ENCODE data around the gene SCN2B.

SCN2B gene

DNA sequence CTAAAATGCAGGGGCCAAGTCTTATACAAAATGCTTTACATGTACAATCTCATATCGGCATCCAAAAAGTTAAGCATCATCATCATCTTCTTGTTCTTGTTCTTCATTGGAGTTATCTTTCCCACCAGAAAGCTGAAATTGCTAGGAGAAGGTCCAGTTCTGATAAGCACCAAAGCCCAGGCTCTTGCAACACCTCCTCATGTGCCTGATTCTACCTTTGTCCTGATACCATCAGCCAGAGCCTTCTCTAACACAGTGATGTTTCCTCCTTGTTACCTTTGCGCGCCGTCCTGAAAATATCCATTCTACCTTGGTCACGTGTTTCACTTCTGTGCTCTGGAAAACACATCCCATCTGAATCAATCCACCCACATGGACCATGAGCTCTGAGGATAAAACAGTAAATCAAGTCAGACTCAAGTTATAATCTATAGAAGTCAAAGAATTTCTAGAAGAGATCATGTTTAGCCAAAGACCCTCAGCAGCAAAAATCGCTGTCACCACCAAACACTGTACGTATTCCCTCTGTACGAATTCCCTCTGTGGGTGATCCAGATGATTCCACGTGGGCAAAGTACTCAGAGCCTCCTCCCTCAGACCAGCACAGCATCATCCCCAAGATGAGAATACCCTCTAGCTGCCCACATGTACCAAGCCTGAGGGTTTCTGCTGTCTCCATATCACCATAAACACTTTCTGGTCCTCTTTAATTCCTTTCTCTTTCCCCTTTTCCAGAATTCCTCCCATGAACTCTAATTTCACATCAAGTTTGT, 29.4 kb upstream of the SCN2B start:
- Histone ChIP-seq H3K9me3 (ENCODE audit: insufficient read depth, low read depth, low read length) (no peaks in the 10 kb centered on the region), H3K4me2 (ENCODE audit: low read depth, low read length, poor library complexity, severe bottlenecking) (no peak overlapping the region), H3K4me1 (ENCODE audit: insufficient read depth, low read length, poor library complexity, severe bottlenecking) (peaks cover 20% of the 10 kb centered on the region), H3K4me3 (ENCODE audit: low read length, poor library complexity, severe bottlenecking) (no peak overlapping the region), H3K79me2 (ENCODE audit: insufficient read depth, low read length) (no peaks in the 10 kb centered on the region), H3K9ac (ENCODE audit: low read depth, low read length, poor library complexity, severe bottlenecking) (no peak overlapping the region), H2AFZ (ENCODE audit: low read length) (peak overlapping the region; percentile 88), H3K9me2 (replicated peaks; ENCODE audit: low read depth, low read length) (no peaks in the 10 kb centered on the region), H3K36me3 (ENCODE audit: insufficient read depth, low read length) (no peaks in the 10 kb centered on the region), H3K27me3 (ENCODE audit: insufficient read depth, low read length, poor library complexity, severe bottlenecking) (peaks cover 6% of the 10 kb centered on the region), H3F3A (ENCODE audit: low read depth) (no peaks in the 10 kb centered on the region), H4K20me1 (ENCODE audit: insufficient read depth, low read length, poor library complexity, severe bottlenecking) (no peaks in the 10 kb centered on the region)
- TF ChIP-seq EZH2phosphoT487 (IDR thresholded peaks at IDR 0.05; ENCODE audit: borderline replicate concordance) = no peak
- TF ChIP-seq, protein P1, sequence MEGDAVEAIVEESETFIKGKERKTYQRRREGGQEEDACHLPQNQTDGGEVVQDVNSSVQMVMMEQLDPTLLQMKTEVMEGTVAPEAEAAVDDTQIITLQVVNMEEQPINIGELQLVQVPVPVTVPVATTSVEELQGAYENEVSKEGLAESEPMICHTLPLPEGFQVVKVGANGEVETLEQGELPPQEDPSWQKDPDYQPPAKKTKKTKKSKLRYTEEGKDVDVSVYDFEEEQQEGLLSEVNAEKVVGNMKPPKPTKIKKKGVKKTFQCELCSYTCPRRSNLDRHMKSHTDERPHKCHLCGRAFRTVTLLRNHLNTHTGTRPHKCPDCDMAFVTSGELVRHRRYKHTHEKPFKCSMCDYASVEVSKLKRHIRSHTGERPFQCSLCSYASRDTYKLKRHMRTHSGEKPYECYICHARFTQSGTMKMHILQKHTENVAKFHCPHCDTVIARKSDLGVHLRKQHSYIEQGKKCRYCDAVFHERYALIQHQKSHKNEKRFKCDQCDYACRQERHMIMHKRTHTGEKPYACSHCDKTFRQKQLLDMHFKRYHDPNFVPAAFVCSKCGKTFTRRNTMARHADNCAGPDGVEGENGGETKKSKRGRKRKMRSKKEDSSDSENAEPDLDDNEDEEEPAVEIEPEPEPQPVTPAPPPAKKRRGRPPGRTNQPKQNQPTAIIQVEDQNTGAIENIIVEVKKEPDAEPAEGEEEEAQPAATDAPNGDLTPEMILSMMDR (conservative IDR thresholded peaks at IDR 0.05; ENCODE audit: low read length) = no peak

GRCh38 chr11:118202599-118203422, 26.4 kb upstream of the SCN2B start:
- Histone ChIP-seq H3K4me1 (ENCODE audit: insufficient read depth, low read length, poor library complexity, severe bottlenecking) (peaks cover 20% of the 10 kb centered on the region), H3K36me3 (ENCODE audit: insufficient read depth, low read length) (no peaks in the 10 kb centered on the region), H3K9me2 (replicated peaks; ENCODE audit: low read depth, low read length) (no peaks in the 10 kb centered on the region), H3K9me3 (ENCODE audit: insufficient read depth, low read depth, low read length) (no peaks in the 10 kb centered on the region), H3K9ac (ENCODE audit: low read depth, low read length, poor library complexity, severe bottlenecking) (no peak overlapping the region), H4K20me1 (ENCODE audit: insufficient read depth, low read length, poor library complexity, severe bottlenecking) (no peaks in the 10 kb centered on the region), H3F3A (ENCODE audit: low read depth) (no peaks in the 10 kb centered on the region), H3K4me3 (ENCODE audit: low read length, poor library complexity, severe bottlenecking) (no peak overlapping the region), H3K27me3 (ENCODE audit: insufficient read depth, low read length, poor library complexity, severe bottlenecking) (no peaks in the 10 kb centered on the region), H3K79me2 (ENCODE audit: insufficient read depth, low read length) (no peaks in the 10 kb centered on the region), H3K4me2 (ENCODE audit: low read depth, low read length, poor library complexity, severe bottlenecking) (peak overlapping the region; percentile 28), H2AFZ (ENCODE audit: low read length) (peak overlapping the region; percentile 19; the same call in 1 of the 2 replicates)
- TF ChIP-seq EZH2phosphoT487 (IDR thresholded peaks at IDR 0.05; ENCODE audit: borderline replicate concordance) = no peak
- TF ChIP-seq, protein P1 (conservative IDR thresholded peaks at IDR 0.05; ENCODE audit: low read length) = no peak

DNA sequence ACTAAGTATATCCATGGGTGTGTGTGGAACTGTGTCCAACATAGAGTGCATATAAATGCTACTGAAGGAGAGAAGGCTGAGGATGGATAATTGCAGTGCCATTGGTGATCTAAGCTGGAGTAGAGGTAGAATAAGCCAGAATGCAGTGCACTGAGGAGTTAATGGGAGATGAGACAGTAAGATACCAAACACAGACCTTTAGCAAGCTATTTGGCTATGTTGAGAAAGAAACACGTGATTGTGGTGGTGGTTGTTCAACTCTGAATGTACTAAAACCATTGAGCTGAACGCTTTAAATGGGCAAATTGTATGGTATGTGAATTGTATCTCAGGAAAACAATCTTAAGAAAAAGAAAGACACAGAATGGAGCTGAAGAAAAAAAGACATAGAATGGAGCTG, 25.5 kb upstream of the SCN2B start:
- H3K36me3 ChIP-seq (ENCODE audit: insufficient read depth, low read length) = no peaks in the 10 kb centered on the region
- no peak overlapping the region for H2AFZ ChIP-seq (ENCODE audit: low read length)
- H3K27me3 ChIP-seq (ENCODE audit: insufficient read depth, low read length, poor library complexity, severe bottlenecking) = no peaks in the 10 kb centered on the region
- H3K9me3 ChIP-seq (ENCODE audit: insufficient read depth, low read depth, low read length) = no peaks in the 10 kb centered on the region
- no peaks in the 10 kb centered on the region for H3F3A ChIP-seq (ENCODE audit: low read depth)
- peaks cover 20% of the 10 kb centered on the region for H3K4me1 ChIP-seq (ENCODE audit: insufficient read depth, low read length, poor library complexity, severe bottlenecking)
- H3K4me3 ChIP-seq (ENCODE audit: low read length, poor library complexity, severe bottlenecking) = no peak overlapping the region
- H4K20me1 ChIP-seq (ENCODE audit: insufficient read depth, low read length, poor library complexity, severe bottlenecking) = no peaks in the 10 kb centered on the region
- H3K4me2 ChIP-seq (ENCODE audit: low read depth, low read length, poor library complexity, severe bottlenecking) = no peak overlapping the region
- no peak overlapping the region for H3K9ac ChIP-seq (ENCODE audit: low read depth, low read length, poor library complexity, severe bottlenecking)
- H3K9me2 ChIP-seq (replicated peaks; ENCODE audit: low read depth, low read length) = no peaks in the 10 kb centered on the region
- TF ChIP-seq EZH2phosphoT487 (IDR thresholded peaks at IDR 0.05; ENCODE audit: borderline replicate concordance) = no peak
- TF ChIP-seq, protein P1 (conservative IDR thresholded peaks at IDR 0.05; ENCODE audit: low read length) = no peak
- H3K79me2 ChIP-seq (ENCODE audit: insufficient read depth, low read length) = no peaks in the 10 kb centered on the region

Measured in Loucy (cell line).